Mucosa of descending colon (tissue), 3 donors: Measurements from ENCODE around the gene SEPTIN2. TPM values are rescaled to one million over a fixed set of nuclear protein-coding genes. Genes with fewer than 3 reads are reported as not detected.

Experiments
- ATAC-seq: fragments of 200-7000 bp; cut with Tn5 transposase; one replicate; pipeline ENCODE4 v1.9.1; 2020; ENCODE audit warnings: mild to moderate bottlenecking, moderate library complexity
- DNase-seq, 3 donors: peaks; one replicate each; pipeline ENCODE4 v3.0.0-alpha.2; 2020
- H3K36me3 ChIP-seq: fragments of 200-600 bp; one replicate; pipeline ENCODE4 v1.8.0; 2021; ENCODE audit warnings: low read depth, mild to moderate bottlenecking
- H3K4me1 ChIP-seq: fragments of 200-600 bp; one replicate; pipeline ENCODE4 v1.8.0; 2021; ENCODE audit warnings: low read depth, mild to moderate bottlenecking
- H3K4me3 ChIP-seq: fragments of 200-600 bp; one replicate; pipeline ENCODE4 v1.8.0; 2021; ENCODE audit warnings: mild to moderate bottlenecking
- H3K9me3 ChIP-seq: fragments of 200-600 bp; one replicate; pipeline ENCODE4 v1.8.0; 2021; ENCODE audit warnings: mild to moderate bottlenecking
- CTCF ChIP-seq: fragments of 200-600 bp; IDR thresholded peaks from one replicate; pipeline ENCODE4 v1.8.0; 2022; ENCODE audit warnings: antibody characterized with exemption, mild to moderate bottlenecking
- intact Hi-C, 2 donors: fragments of 100-400 bp; cut with DNase I in 1 of 2; cut with micrococcal nuclease in 1 of 2; formaldehyde crosslinking; loops; one replicate each; pipeline versions ENCODE4 v1.11.0 to v1.11.1; 2022; cut with DNase I, micrococcal nuclease
- total RNA-seq, 3 donors: library from RNA; stranded (reverse); fragmentation: NEBNext Ultra II Directional in 2 of 3; extraction: Animal tissue kit (Norgen Biotek cat#: 25700) in 2 of 3; gene quantifications; one replicate each; pipeline versions ENCODE4 v1.2.1 to v1.2.4, GENCODE V29; 2021 to 2023
- donor health status: DM: no; HTN: no; CAD: no; lungs with moderate emphysema.
- donor health status: DM: no; HTN: no; CAD: no.
- donor health status: DM: no; HTN: yes; CAD: no.

Gene SEPTIN2
- total RNA-seq, 3 donors from 2014 or later, result 185 to 262 (median 221) TPM

- no peak for TF ChIP-seq CTCF
- intact Hi-C loops, result no loop called here
- no peaks in the 10 kb centered on the region for H3K36me3 ChIP-seq
- no peak for DNase-seq
- no peak overlapping the region for H3K4me3 ChIP-seq
- no peak for ATAC-seq
- peaks cover 13% of the 10 kb centered on the region for H3K4me1 ChIP-seq
- H3K9me3 ChIP-seq, result no peaks in the 10 kb centered on the region
These were observed 8.1 kb downstream of the SEPTIN2 start for GRCh38 chr2:241323778-241324177.

DNA sequence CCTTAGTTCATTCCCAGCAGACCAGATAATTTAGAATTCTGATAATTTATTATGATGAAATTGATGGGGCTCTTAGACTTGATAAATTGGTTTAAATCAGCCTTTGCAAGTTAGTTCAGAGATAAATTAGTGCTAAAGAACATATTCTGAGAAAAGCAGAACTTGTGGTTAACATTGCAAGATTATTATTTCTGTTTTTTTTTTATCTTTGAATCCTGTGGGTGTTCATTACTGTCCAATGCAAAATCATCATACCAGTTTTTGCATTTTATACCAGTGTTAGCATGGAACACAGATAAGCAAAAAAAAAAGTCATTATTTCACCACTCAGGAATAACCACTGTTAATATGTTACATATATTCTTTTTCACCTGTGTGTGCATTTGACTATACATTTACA, 9.1 kb downstream of the SEPTIN2 start:
- H3K4me3 ChIP-seq, result no peak overlapping the region
- peaks cover 8% of the 10 kb centered on the region for H3K4me1 ChIP-seq
- no peaks in the 10 kb centered on the region for H3K36me3 ChIP-seq
- TF ChIP-seq CTCF, result no peak
- no peak for DNase-seq
- no peaks in the 10 kb centered on the region for H3K9me3 ChIP-seq
- ATAC-seq, result no peak
- intact Hi-C loops, result no loop called here

DNA sequence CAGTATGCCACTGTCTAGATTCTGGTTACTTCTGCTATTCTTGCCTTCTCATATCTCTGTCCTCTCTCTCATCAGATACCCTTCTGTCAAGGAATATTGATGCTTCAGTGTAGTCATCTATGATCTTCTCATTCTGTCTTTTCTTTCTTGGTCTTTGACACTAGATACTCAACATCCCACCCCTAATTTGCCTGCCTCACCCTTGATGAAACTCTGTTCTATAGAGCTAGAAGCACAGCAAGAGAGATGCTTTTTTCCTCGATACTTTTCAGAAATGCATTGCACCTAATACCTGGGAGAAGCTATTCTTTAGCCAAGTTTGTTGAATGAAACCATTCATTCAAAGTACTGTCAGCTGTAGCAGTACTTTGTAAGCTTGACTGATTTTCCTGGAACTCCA, 9.5 kb downstream of the SEPTIN2 start:
- Histone ChIP-seq H3K4me3 (no peak overlapping the region), H3K36me3 (no peaks in the 10 kb centered on the region), H3K4me1 (peaks cover 5% of the 10 kb centered on the region), H3K9me3 (no peaks in the 10 kb centered on the region)
- ATAC-seq (no peak), DNase-seq (no peak)
- TF ChIP-seq CTCF, result no peak
- intact Hi-C loops, result no loop called here

DNA sequence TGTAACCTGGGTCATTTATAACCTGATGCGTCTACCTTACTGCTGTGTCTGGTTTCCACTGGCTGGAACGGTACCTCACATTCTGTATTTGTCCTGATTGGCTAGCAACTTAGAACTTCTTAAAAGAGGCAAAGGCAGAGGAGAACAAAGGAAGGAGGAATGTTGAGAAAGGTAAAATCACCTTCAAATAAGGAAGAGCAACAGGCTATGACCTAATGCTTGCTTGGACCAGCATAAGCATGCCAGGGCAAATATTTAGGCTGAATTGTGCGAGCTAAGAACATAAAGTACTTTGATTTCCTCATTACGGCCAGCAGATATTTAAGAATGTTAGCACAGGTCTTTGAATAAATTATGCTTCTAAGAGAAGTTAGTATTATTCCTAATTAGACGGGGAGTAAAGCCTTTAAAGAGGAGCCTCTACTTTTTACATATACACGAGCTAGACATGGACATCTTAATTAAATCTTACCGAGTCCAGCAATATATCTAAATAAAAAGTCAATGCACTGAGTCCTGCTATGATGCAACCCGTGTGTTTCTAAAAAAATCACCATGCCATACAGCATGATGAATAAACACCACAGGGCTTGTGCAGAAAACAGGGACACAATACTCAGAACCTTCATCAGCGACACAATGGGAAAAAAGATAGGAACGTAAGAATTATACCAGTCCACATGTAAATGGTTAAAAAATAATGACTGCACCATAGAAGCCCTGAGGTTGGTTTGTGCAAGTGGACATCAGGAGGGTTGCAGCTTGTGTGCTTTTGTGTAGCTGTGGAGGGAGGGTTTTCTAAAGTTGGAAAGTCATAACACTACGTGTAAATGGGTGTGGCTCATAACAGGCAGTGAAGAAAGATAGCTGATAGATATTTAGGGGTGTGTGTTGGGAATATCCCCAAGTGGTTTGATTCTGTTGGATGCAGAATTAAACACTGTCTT, 14.2 kb downstream of the SEPTIN2 start:
- no peak for ATAC-seq
- no peaks in the 10 kb centered on the region for H3K9me3 ChIP-seq
- H3K4me3 ChIP-seq, result no peak overlapping the region
- no peak for DNase-seq
- H3K36me3 ChIP-seq, result no peaks in the 10 kb centered on the region
- no peaks in the 10 kb centered on the region for H3K4me1 ChIP-seq
- no peak for TF ChIP-seq CTCF
- intact Hi-C loops, result no loop called here

GRCh38 chr2:241330616-241330981, 14.9 kb downstream of the SEPTIN2 start:
- Histone ChIP-seq H3K4me3 (no peak overlapping the region), H3K36me3 (no peaks in the 10 kb centered on the region), H3K9me3 (no peaks in the 10 kb centered on the region), H3K4me1 (no peaks in the 10 kb centered on the region)
- ATAC-seq, result no peak
- intact Hi-C loops, result no loop called here
- no peak for TF ChIP-seq CTCF
- DNase-seq, result no peak
